ENCODE data around the gene PRXL2C.
"Not testable (repeated sequence)": the region's sequence is repeated elsewhere in the genome, so short reads cannot be mapped to it uniquely, and the experiment has no call there.

PRXL2C gene, protein sequence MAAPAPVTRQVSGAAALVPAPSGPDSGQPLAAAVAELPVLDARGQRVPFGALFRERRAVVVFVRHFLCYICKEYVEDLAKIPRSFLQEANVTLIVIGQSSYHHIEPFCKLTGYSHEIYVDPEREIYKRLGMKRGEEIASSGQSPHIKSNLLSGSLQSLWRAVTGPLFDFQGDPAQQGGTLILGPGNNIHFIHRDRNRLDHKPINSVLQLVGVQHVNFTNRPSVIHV

DNA sequence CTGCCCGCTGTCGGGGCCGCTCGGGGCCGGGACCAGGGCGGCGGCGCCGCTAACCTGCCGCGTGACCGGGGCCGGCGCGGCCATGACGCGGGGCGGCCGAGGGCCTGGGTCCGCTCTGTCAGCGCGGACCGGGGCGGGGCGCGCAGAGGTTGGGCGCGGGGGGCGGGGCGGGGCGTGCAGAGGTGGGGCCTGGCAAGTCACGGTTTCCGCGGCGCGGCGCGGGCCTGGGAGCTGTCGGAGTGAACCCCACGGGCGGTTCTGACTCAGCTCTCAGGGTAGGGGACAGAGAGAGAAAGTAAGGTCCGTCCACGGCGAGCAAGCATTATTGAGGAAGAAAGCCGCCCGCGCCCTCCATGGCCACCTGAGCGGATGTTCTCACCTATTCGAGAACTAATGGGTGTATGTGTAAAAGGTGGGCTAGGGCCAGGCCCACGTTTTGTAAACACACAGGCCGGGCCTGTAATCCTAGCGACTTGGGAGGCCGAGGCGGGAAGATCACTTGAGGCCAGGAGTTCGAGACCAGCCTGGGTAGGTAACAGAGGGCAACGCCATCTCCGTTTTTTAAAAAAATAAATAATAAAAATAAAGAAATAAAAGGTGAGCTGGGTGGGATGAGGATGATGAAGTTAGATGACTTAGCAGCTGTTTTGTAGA, at the start of gene PRXL2C:
Gene PRXL2C (minus strand): TSS at position 120 of the 654 bp plus-strand sequence. CDS start 36 bp downstream, at position 84.
- no peak for FAIRE-seq

DNA sequence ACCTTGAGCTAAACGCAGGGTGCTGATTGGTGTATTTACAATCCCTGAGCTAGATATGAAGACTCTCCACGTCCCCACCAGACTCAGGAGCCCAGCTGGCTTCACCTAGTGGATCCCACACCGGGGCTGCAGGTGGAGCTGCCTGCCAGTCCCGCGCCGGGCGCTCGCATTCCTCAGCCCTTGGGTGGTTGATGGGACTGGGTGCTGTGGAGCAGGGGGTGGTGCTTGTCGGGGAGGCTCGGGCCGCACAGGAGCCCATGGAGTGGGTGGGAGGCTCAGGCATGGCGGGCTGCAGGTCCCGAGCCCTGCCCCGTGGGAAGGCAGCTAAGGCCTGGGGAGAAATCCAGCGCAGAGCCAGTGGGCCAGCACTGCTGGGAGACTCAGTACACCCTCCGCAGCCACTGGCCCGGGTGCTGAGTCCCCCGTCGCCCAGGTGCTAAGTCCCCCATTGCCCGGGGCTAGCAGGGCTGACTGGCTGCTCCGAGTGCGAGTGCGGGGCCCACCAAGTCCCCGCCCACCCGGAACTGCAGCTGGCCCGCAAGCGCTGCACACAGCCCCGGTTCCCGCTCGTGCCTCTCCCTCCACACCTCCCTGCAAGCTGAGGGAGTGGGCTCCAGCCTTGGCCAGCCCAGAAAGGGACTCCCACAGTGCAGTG, 45.7 kb upstream of the PRXL2C start:
- not testable (repeated sequence) for FAIRE-seq

DNA sequence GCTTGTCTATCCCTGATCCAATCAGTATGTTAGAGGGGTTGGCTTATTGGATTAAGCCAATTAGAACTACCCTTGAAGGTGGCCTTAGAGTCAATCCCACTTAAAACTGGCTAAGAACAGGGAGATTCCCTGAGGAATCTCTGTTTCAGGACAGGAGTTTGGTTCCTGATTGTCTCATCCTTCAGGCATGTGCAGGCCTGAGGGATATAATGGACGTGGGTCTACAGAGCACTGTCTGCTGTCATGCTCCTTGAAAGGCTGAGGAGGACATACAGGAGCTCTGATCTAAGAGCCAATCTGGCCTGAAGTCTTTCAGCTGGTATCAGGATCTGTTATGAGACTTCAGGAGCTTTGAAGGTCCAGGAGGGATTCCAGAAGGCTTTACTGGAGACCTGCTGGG, 36.2 kb upstream of the PRXL2C start:
- FAIRE-seq = no peak

DNA sequence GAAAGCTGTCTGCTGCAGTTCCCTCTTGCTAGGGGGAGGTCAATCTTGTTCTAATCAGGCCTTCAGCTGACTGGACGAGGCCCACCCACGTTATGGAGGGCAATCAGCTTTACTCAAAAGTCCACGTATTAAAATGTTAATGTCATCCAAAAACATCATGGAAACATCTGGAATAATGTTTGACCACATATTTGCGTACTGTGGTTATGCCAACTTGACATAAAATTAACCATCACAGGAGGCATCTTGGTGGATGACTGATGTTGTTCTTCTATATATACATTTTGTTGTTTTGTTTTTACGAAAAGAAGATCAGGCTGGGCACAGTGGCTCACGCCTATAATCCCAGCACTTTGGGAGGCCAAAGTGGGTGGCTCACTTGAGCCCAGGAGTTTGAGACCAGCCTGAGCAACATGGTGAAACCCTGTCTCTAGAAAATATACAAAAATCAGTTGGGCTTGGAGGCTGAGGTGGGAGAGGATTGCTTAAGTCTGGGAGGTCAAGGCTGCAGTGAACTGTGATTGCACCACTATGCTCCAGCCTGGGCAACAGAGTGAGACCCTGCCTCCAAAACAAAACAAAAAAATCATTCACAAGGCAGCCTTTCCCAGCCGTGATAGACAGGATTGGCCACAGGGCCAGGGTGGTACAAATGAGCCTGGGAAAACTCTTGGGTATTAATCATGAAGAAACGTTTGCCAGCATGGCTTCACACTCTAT, 33.8 kb upstream of the PRXL2C start:
- FAIRE-seq = no peak

DNA sequence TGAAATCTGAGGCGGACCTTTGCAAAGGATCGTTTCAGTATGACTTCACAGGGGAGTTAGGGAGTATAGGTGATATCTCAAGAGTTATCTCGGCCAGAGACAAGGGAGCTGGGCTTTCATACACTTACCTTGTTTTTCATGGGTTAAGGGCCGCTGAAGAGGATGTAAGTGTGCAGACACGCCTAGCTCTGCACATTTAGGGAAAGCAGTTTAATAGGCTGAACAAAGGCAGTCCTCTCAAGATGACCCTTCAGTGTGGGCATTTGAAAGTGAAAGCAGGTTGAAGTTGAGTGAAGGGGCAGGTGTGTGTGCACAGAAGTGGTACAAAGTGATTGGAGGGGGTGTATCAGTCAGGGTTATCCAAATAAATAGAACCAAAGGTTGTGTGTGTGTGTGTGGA, 33.1 kb upstream of the PRXL2C start:
- no peak for FAIRE-seq

DNA sequence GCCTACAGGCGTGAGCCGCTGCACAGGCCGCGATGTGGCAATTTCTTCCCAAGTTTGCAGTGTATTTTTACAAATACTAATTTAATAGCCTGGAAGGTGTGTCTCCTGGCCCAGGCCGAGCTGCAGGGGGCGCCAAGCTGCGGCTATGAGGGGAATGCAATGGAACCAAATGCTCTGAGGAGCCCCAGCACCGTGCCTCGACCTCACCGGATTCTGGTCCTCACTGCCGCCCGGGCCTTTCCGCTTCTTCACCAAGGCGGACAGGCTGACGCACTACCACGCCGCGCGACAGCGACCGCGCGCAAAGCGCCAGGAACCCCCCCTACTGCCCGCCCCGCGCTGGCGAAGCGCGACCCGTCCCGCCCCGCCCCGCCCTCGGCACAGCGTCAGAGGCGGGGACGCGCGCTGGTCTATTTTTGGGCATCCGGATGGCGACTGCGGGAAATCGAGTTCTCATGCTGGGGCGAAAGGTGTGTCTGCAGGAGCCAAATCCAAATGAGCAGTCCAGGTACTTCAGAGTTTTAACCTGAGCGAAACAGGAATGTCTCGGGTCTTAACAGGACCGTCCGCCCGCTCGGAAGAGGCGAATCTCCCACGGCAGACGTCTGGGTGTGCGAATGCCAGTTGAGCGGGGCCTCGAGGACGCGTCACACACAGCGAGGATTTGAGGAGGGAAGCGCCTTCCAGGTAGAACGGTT, 31.7 kb upstream of the PRXL2C start:
- FAIRE-seq = no peak

DNA sequence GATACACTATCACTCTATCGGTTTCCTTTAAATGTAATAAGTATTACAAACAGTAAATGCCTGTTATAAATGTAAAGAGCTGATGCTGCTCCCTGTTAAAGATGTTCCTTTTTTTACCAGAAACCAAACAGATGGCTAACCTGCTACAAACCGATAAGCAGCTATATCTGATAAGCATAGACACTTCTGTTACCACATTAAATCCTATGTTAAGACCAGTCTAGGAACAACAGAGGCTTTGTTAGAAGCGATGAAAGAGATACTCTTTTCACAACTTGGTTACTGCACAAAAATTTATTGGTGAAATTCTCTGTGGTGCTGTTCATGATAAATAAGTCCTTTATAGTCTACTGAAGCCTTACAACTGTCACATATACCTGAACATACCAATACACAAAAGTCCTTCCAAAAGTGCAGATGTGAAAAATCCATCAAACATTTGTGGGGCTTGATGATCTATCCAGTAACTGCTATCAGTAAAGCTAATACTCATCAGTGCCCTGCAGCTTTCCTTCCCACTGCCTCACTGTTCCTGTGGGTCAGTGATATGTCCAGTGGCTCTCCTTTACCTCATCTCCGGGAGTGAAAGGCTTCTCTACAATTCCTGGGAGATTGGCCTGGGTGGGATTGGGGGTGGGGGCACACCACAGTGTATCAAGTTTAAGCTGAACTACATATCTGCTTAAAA, 25.8 kb upstream of the PRXL2C start:
- no peak for FAIRE-seq

DNA sequence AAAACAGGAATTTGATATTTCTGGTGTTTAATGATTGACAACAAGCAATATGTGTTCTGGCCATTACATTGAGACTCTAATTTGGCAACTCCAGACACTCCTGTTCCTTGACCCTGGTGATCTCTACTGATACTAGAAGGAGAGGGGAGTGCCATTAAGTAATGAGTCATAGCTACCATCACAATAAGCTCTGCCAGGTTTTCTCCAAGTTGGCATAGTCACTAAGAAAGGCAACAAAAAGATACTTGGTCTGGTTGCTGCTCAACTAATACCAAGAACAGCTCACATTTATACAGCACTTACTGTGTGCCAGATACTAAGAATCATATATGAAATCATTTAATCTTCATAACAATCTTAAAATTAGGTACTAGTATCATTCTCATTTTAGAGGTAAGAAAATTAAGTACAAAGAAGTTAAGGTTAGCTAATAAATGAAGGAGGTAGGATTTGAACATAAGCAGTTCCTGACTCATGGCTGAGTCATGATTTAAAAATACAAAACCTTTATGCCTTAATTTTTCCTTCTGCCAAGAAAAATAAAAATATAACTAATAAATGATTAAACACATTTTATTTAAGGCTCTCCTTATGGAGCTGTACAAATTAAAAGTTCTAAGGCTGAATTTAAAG, 19.9 kb upstream of the PRXL2C start:
- no peak for FAIRE-seq

DNA sequence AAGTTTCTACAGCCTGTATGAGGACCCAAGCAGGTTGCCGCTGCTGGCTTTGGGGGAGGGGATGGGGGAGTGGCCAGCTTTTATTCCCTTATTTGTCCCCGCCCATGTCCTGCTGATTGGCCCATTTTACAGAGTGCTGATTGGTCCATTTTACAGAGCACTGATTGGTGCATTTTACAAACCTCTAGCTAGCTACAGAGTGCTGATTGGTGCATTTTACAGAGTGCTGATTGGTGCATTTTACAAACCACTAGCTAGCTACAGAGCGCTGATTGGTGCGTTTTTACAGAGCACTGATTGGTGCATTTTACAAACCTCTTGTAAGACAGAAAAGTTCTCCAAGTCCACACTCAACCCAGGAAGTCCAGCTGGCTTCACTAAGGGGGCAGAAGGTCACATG, 18.7 kb upstream of the PRXL2C start:
- FAIRE-seq = not testable (repeated sequence)

DNA sequence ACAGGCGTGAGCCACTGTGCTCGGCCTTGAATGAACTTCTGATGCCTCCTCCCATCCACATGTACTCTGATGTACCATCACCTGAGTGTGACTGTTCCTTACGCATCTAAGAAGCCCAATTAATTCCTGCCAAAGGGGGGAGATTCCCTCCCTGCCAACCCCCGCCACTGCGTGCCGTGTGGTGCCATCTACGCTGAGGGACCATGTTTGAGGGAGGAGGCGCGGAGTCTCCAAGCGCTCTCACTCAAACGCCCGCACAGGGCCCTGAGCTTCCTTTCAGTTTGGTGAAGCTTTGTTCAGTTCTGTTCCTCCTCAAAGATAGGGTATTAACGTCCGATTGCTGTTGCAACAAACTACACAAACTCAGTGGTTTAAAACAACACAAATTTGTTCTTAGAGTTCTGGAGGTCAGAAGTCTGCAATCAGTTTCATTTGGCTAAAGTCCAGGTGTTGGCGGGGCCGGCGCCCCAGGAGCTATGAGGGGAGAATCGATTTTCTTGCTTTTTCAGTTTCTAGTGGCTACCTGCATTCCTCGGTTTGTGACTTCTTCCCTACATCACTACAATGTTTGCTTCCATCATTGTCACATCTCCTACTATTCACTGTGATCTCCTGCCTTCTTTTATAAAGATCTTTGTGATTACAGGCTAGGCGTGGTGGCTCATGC, 13.9 kb upstream of the PRXL2C start:
- no peak for FAIRE-seq

DNA sequence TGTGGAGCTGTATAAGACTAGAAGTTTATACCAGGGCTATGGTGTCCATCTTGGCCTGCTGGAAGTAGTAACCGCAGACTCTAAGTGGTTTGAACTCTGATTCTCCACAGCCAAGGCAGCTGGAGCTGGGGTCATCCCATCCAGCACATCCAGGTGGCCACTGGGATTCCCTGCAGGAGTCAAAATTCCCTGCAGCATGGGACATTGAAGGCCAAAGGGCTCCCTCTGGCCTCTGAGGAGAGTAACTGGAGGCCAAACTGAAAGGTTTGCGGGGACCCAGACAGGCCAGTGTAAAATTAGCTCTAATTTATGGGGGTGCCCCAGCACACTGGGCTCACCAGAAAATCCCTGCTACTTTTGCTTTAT, 12.2 kb upstream of the PRXL2C start:
- FAIRE-seq = no peak

DNA sequence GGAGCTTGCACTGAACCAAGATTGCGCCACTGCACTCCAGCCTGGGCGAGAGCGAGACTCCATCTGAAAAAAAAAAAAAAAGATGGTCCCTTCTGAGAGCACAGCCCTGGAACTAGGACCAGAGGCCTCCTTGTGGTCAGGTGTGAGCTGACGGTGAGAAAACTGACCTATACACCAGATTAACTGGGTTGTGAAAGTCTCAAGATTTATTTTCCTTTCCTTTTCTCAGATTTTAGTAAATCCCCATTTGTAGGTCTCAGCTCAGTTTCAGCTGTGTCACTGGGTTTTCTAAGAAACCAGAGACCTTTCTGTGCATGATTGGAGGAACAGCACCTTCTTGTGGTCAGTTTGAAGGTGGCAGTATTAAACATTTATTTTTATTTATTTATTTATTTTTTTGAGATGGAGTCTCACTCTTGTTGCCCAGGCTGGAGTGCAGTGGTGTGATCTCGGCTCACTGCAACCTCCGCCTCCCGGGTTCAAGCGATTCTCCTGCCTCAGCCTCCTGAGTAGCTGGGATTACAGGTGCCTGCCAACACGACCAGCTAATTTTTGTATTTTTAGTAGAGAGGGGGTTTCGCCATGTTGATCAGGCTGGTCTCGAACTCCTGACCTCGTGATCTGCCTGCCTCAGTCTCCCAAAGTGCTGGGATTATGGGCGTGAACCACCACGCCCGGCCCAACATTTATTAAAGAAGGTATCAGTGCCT, 11.7 kb upstream of the PRXL2C start:
- peak; percentile 84 for FAIRE-seq

DNA sequence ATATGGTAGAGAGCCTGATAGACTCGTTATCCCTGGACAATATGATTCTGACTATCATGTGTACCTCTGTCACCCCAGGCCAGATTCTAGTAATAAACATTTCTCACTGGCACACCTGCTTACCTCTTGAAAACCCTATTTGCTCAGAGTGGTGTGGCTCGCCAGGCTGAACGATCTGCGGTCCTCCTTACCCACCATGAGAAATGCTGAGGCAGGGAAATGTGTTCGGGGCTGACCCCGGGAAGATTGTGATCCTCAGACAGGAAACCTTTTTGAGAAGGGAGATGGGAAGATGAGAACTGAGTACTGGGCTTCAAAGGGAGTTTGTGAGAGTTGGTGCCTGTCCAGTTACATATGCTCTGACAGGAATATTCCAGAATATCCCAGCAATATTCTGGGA, 10.7 kb upstream of the PRXL2C start:
- no peak for FAIRE-seq

DNA sequence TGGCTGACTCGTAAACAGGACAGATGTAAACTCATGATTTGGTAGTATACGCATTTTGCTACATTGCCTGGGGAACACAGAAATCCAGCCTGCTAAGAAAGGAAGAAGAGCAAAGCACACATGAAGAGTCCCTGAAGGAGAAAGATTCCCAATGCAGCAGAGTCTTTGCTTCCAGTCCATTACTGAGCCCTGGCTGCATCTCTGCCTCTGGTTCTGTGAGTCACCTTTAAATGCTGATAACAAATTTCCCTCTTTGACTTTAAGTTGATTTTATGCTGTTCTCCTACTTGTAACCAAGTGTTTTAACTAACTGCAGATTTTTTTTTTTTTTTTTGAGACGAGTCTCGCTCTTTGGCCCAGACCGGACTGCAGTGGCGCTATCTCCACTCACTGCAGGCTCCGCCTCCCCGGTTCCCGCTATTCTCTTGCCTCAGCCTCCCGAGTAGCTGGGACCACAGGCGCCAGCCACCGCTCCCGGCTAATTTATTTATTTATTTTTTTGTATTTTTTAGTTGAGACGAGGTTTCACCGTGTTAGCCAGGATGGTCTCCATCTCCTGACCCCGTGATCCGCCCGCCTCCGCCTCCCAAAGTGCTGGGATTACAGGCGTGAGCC, 8.5 kb upstream of the PRXL2C start:
- no peak for FAIRE-seq

DNA sequence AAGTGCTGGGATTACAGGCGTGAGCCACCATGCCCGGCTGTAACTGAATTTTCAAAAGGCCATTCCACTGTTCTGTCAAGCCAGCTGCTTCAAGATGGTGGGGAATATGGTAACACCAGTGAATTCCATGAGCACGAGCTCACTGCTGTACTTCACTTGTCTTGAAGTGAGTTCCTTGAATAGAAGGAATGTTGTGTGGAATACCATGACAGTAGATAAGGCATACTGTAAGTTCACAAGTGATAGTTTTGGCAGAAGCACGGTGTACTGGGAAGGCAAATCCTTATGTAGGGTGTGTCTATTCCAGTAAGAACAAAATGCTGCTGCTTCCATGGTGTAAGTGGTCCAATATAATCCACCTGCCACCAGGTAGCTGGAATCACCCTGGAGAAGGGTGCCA, 6.6 kb upstream of the PRXL2C start:
- no peak for FAIRE-seq

DNA sequence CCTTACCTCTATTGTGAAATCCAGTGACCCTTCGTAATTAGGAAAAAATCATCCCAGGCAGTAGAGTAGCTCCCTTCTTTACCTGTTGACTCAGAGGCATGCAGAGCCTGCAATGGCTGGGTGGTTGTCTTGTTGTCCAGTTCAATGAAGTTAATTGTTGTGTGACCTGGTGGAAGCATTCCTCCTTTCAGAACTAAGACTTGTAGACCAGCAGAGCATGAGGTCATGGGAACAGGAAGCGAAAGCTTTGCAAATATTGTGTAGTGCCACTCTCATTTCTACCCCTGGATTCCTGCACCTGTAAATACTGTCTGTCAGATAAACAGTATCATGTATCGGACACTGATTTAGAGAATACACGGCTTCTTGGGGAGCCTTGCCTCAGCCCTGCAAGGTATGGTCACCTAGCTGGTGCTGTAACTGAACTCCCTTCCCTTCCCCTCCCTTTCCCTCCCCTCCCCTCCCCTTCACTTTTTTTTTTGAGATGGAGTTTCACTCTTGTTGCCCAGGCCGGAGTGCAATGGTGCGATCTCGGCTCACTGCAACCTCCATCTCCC, 5.7 kb upstream of the PRXL2C start:
- no peak for FAIRE-seq

DNA sequence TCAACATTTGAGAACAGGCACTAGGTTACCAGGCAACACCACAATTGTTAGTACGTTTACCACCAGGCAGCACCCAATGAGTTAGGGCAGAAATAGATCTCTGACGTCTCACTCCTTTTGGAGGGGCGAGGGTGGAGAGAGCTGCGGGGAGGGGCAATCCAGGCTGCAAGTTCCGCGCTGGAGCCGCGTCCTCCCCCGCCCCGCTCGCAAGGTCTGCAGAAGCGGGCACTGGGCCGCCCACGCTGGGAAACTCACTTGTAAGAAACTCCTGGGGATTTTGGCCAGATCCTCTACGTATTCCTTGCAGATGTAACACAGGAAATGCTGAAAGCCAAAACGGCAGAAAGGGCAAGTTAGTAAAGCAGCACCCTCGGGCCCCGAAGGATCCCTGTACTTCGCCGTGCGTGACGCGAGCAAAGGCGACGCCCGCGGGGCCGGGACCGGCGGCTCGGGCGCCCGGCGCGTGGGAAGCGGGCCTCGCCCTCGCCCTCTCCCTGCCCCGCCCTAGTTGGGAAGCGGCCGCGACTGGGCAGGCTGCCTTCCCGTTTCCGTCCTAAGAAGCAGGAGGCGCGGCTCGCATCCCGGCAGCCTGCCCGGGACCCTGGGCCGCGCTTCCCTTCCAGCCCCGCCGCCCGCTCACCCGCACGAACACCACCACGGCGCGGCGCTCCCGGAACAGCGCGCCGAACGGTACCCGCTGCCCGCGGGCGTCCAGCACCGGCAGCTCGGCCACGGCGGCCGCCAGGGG, 493 bp downstream of the PRXL2C start:
- FAIRE-seq = no peak

DNA sequence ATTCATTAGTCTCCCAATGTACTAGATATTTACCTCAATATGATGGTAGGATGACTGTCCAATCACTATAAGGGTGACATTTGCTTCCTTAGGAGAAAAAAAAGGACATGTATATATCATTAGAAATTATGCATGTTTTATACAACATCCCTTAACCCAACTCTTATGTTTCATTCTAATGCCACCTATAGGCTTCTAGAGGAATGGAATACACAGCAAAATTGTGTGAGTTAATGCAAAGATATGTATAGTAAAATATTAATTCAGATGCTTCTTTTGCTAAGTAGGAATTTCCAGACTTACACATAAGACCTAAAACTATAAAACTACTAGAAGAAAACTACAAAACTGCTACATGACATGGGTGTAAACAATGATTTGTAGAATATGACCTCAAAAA, 3.5 kb downstream of the PRXL2C start:
- FAIRE-seq = peak; percentile 96

All from A204.1 (cell line).